Measurements from ENCODE around the gene CMTM5. TPM values are rescaled to one million over a fixed set of nuclear protein-coding genes. Genes with fewer than 3 reads are reported as not detected.
"Not testable (repeated sequence)": the region's sequence is repeated elsewhere in the genome, so short reads cannot be mapped to it uniquely, and the experiment has no call there.

CMTM5 gene
- total RNA-seq, 1 experiment from 2014 or later, result not detected

GRCh38 chr14:23378612-23379220, 1.9 kb downstream of the CMTM5 start:
- no peaks in the 10 kb centered on the region for H3K9me3 ChIP-seq (replicated peaks)
- DNase-seq (ENCODE audit: low read depth in 1 of 2, low spot score in 2 of 2), result no peak

DNA sequence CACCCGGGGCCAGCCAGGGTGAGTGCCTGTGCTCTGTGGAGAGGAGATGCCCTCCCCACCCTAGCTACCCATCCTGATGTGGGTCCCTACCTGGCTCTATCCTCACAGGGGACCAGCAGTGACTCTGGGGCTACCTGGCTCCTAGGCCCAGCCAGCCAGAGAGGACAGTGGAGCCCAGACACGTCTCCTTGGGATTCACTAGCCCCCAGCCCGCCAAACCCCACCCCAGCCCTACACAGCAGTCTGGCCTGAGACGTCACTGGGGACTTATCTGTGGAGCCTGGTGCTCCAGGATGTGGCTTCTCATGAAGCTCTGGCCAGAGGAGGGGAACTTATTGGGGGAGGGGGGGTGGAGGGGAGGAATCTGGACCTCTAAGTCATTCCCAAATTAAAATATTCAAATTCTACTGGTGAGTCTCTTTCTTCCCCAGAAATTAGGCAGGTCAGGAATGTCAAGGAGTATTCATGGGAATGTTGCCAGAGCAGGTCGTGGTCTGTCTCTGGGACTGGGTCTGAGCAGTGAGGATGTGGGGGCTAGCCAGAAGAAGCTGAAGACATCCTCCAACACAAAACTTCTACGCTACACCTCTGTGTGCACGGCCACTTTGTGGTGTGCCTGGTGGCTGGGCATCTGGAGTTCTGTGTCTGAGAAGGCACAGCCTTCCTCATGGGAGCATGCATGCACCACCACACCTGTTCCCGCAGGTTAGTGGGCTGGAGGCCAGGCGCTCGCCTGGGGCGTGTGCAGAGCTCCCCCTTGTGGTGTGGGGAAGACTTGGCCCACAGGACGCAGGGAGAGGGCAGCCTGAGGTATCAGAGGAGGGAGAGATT, 2.7 kb downstream of the CMTM5 start:
- Histone ChIP-seq H3K4me1 (replicated peaks) (no peaks in the 10 kb centered on the region), H3K27me3 (replicated peaks) (peaks cover 3% of the 10 kb centered on the region), H3K4me3 (no peak overlapping the region), H3K36me3 (no peaks in the 10 kb centered on the region), H3K27ac (no peak overlapping the region), H3K9me3 (replicated peaks) (no peaks in the 10 kb centered on the region)
- peak in 1 of 2 experiments; percentile 18 for DNase-seq (ENCODE audit: low read depth in 1 of 2, low spot score in 2 of 2)

More at GRCh38 chr14:23378612-23379220, 1.9 kb downstream of the CMTM5 start:
- Histone ChIP-seq H3K27me3 (replicated peaks) (peaks cover 4% of the 10 kb centered on the region), H3K4me3 (no peak overlapping the region), H3K36me3 (no peaks in the 10 kb centered on the region), H3K27ac (no peak overlapping the region), H3K4me1 (replicated peaks) (no peaks in the 10 kb centered on the region)

DNA sequence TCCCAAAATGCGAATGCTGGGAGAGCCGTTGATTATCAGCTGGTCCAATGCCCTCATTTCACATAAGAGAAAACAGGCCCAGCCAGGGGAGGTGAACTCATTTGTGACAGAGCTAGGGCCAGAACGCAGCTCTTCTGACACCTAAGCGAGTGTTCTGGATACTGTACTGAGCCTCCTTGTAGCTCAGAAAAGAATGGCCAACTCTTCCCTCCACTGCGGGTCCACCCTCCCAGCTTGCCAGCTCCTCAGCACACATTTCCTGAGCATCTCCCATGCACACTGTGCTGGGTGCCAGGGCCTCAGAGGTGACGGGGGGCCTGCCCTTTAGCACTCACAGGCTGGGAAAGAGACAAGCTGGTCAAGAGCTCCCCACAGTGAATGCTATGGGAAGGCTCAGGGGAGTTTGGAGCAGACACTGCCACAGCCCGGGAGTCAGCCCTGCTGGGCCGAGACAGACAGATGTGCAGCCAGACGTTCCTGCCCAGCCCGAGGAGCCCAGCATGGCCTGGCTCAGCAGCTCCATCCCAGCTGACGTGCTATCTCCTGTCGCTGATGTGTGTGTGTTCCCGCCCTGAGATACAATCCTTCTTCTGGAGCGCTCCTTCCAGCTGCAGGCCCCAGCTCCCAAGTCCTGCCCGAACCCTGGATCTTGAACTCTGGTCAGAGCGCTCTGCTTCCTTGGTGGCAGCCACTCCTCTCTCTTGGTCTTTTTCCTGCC, 3.5 kb downstream of the CMTM5 start:
- H3K27ac ChIP-seq, result no peak overlapping the region
- no peaks in the 10 kb centered on the region for H3K4me1 ChIP-seq (replicated peaks)
- H3K36me3 ChIP-seq, result no peaks in the 10 kb centered on the region
- peaks cover 3% of the 10 kb centered on the region for H3K27me3 ChIP-seq (replicated peaks)
- DNase-seq (ENCODE audit: low read depth in 1 of 2, low spot score in 2 of 2), result no peak
- no peaks in the 10 kb centered on the region for H3K9me3 ChIP-seq (replicated peaks)
- H3K4me3 ChIP-seq, result no peak overlapping the region

GRCh38 chr14:23380976-23381375, 4.1 kb downstream of the CMTM5 start:
- Histone ChIP-seq H3K4me3 (no peak overlapping the region), H3K27ac (no peak overlapping the region), H3K4me1 (replicated peaks) (no peaks in the 10 kb centered on the region), H3K27me3 (replicated peaks) (peaks cover 3% of the 10 kb centered on the region), H3K9me3 (replicated peaks) (no peaks in the 10 kb centered on the region), H3K36me3 (no peaks in the 10 kb centered on the region)
- DNase-seq (ENCODE audit: low read depth in 1 of 2, low spot score in 2 of 2), result no peak

DNA sequence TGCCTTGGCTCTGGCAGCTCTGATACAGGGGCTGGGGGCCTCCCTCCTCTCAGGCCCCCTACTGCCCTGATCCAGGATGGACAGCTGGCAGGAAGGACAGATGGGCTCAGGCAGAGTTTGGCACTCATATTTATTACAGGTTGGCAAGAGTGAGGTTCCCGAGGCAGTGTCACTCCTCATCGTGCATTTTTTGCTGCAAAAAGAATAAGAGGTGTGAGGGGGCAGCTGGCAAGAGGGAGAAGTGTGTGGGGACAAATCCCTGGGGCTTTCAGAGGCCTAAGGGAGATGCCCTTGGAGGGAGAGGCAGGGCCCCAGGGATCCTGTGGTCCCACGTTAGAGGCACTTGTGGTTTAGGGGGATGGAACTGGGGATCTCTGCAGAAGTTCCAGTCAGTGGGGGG, 5.0 kb downstream of the CMTM5 start:
- Histone ChIP-seq H3K36me3 (no peaks in the 10 kb centered on the region), H3K4me1 (replicated peaks) (no peaks in the 10 kb centered on the region), H3K27ac (no peak overlapping the region), H3K9me3 (replicated peaks) (no peaks in the 10 kb centered on the region), H3K27me3 (replicated peaks) (peaks cover 2% of the 10 kb centered on the region), H3K4me3 (no peak overlapping the region)
- no peak for DNase-seq (ENCODE audit: low read depth in 1 of 2, low spot score in 2 of 2)

- H3K27ac ChIP-seq, result no peak overlapping the region
- H3K9me3 ChIP-seq (replicated peaks), result no peaks in the 10 kb centered on the region
- no peak overlapping the region for H3K4me3 ChIP-seq
- H3K4me1 ChIP-seq (replicated peaks), result no peaks in the 10 kb centered on the region
- no peaks in the 10 kb centered on the region; the same call in none of the 2 replicates for H3K27me3 ChIP-seq (replicated peaks)
- no peaks in the 10 kb centered on the region for H3K36me3 ChIP-seq
- DNase-seq (ENCODE audit: low read depth in 1 of 2, low spot score in 2 of 2), result no peak
These were observed 5.4 kb downstream of the CMTM5 start for GRCh38 chr14:23382276-23382675.

- Histone ChIP-seq H3K27ac (no peak overlapping the region), H3K4me3 (no peak overlapping the region), H3K9me3 (replicated peaks) (no peaks in the 10 kb centered on the region), H3K4me1 (replicated peaks) (no peaks in the 10 kb centered on the region), H3K36me3 (no peaks in the 10 kb centered on the region), H3K27me3 (replicated peaks) (no peaks in the 10 kb centered on the region; the same call in none of the 2 replicates)
- no peak for DNase-seq (ENCODE audit: low read depth in 1 of 2, low spot score in 2 of 2)
These were observed 6.0 kb downstream of the CMTM5 start for GRCh38 chr14:23382731-23383440.

GRCh38 chr14:23384364-23385080, 7.7 kb downstream of the CMTM5 start:
- H3K36me3 ChIP-seq, result no peaks in the 10 kb centered on the region
- H3K9me3 ChIP-seq (replicated peaks), result no peaks in the 10 kb centered on the region
- H3K27me3 ChIP-seq (replicated peaks), result no peaks in the 10 kb centered on the region; the same call in none of the 2 replicates
- no peaks in the 10 kb centered on the region for H3K4me1 ChIP-seq (replicated peaks)
- no peak overlapping the region for H3K27ac ChIP-seq
- H3K4me3 ChIP-seq, result no peak overlapping the region
- no peak for DNase-seq (ENCODE audit: low read depth in 1 of 2, low spot score in 2 of 2)

DNA sequence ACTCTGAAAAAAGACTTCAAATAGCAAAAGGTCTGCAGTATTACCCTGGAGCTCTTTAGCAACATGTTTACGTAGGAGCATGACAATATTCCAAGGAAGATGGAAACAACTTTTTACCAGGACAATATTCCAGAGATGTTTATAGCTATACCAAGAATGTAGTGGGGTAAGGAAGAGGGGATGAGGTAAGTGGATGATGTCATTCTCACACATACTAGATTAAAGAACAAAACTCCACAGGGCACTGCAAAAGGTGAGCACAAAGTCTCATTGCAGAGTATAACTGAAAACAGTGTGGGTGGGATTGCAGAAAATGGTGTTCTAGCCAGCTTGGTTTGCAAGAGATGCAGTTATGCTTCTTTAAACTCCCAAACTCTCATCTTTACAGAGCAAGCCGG, 8.4 kb downstream of the CMTM5 start:
- no peaks in the 10 kb centered on the region; the same call in none of the 2 replicates for H3K27me3 ChIP-seq (replicated peaks)
- H3K4me1 ChIP-seq (replicated peaks), result no peaks in the 10 kb centered on the region
- no peak overlapping the region for H3K4me3 ChIP-seq
- no peaks in the 10 kb centered on the region for H3K36me3 ChIP-seq
- DNase-seq (ENCODE audit: low read depth in 1 of 2, low spot score in 2 of 2), result no peak
- H3K9me3 ChIP-seq (replicated peaks), result no peaks in the 10 kb centered on the region
- no peak overlapping the region for H3K27ac ChIP-seq

DNA sequence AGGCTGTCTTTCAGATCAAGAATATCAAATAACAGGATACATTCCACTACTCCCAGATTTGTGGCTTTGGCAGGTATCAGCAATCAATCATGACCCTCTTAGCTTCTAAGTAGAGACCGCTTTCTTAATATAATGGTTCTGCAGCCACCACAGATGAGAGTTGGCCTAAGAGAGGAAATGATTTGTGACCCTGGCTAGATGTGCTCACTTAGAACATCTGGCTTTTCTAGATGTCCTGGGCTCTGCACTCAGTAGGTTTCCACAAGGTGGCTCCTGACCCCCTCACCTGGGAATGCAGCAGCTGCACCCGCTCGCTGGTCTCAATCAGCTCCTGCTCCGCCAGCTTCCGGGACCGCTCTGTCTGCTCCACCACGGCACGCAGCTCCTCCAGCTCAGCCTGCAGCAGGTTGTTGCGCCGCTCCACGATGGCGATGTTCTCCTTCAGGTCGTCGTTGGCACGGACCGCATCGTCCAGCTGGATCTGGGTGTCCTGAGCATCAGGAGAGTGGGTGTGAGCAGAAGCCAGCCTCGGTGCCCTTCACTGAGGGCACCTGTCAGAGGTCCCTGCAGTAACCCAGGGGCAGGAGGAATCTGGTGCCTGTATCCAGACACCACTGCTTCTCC, 8.9 kb downstream of the CMTM5 start:
- Histone ChIP-seq H3K4me1 (replicated peaks) (no peaks in the 10 kb centered on the region), H3K27ac (no peak overlapping the region), H3K9me3 (replicated peaks) (no peaks in the 10 kb centered on the region), H3K36me3 (no peaks in the 10 kb centered on the region), H3K4me3 (no peak overlapping the region), H3K27me3 (replicated peaks) (no peaks in the 10 kb centered on the region; the same call in none of the 2 replicates)
- DNase-seq (ENCODE audit: low read depth in 1 of 2, low spot score in 2 of 2), result no peak

DNA sequence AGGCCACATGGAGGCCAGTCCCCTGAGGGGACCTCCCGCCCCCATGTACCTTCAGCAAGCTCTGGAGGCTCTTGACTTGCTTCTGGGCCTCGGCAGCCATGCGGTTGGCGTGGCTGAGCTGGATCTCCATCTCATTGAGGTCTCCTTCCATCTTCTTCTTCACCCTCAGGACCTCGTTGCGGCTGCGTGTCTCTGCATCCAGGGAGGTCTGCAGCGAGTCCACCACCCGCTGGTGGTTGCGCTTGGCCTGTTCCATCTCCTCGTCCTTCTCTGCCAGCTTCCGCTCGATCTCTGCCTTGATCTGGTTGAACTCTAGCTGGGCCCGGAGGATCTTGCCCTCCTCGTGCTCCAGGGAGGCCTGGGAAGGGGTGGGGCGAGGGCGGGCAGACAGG, 9.4 kb downstream of the CMTM5 start:
- DNase-seq (ENCODE audit: low read depth in 1 of 2, low spot score in 2 of 2); H3K4me1 ChIP-seq (replicated peaks); H3K36me3 ChIP-seq; H3K9me3 ChIP-seq (replicated peaks); H3K27ac ChIP-seq; H3K4me3 ChIP-seq; H3K27me3 ChIP-seq (replicated peaks): not testable (repeated sequence)

GRCh38 chr14:23386999-23387398, 10.2 kb downstream of the CMTM5 start:
- Histone ChIP-seq H3K27me3 (replicated peaks) (no peaks in the 10 kb centered on the region; the same call in none of the 2 replicates), H3K4me3 (no peak overlapping the region), H3K9me3 (replicated peaks) (no peaks in the 10 kb centered on the region), H3K36me3 (no peaks in the 10 kb centered on the region), H3K4me1 (replicated peaks) (no peaks in the 10 kb centered on the region), H3K27ac (no peak overlapping the region)
- no peak for DNase-seq (ENCODE audit: low read depth in 1 of 2, low spot score in 2 of 2)

Data from SJSA1 (cell line).